K562 (cell line): ENCODE results near the gene RCOR1. TPM values are rescaled to one million over a fixed set of nuclear protein-coding genes. Genes with fewer than 3 reads are reported as not detected.

Source experiments
- ATAC-seq: fragments of 200-7000 bp; cut with Tn5 transposase; 3 replicates; pipeline ENCODE4 v1.9.1; 2020; ENCODE audit warnings: moderate library complexity
- BruUV-seq: library from RNA; stranded (reverse); fragments of 400-500 nt; replicated peaks from 2 replicates; lab custom pipeline; 2021; lab: Mats Ljungman, UMichigan
- CTCF ChIA-PET: fragments of 300-600 bp; formaldehyde crosslinking; extraction: SDS; loops from one replicate; lab custom pipeline; 2021; ENCODE audit warnings: low intra/inter-chr PET ratio; lab: Yijun Ruan, JAX
- POLR2A ChIA-PET: fragments of 300-600, 350-650 bp; sonication (Branson Sonifier 250); formaldehyde crosslinking; extraction: SDS; loops from one replicate; lab custom pipeline; 2021; ENCODE audit warnings: antibody characterized with exemption, inconsistent platforms; lab: Yijun Ruan, JAX
- DNase-seq, 4 experiments: peaks; one replicate each; pipeline versions ENCODE4 v3.0.0 to v3.0.0-alpha.2; 2011 to 2018; ENCODE audit warnings: low spot score in 3 of 4, mixed read lengths in 3 of 4; ENCODE audit errors: extremely low read depth in 1 of 4
- FAIRE-seq: peaks from 2 replicates; lab custom pipeline; 2011; peaks lifted over from hg19 to GRCh38; lab: Jason Lieb, UNC
- H2AFZ ChIP-seq: 2 replicates; pipeline ENCODE4 v1.6.0; 2011; ENCODE audit warnings: low read depth, low read length, control low read depth, inconsistent platforms
- H3K27ac ChIP-seq: fragments of 200-600 bp; 3 replicates; pipeline ENCODE4 v1.8.0; 2011; ENCODE audit warnings: low read depth, mild to moderate bottlenecking, control low read depth, inconsistent platforms, low read length, moderate library complexity, mixed read lengths; ENCODE audit errors: extremely low read depth
- H3K27me3 ChIP-seq, 2 experiments: fragments of 300-600 bp in 1 of 2; 2 replicates in 1 of 2; 3 replicates in 1 of 2; pipeline versions ENCODE4 v1.6.0 to v1.8.0; 2011; ENCODE audit warnings: inconsistent platforms in 2 of 2, low read length in 2 of 2, mild to moderate bottlenecking in 1 of 2, mixed read lengths in 1 of 2, moderate library complexity in 1 of 2; ENCODE audit not compliant: control insufficient read depth in 2 of 2, insufficient read depth in 2 of 2
- H3K36me3 ChIP-seq: fragments of 300-600 bp; 3 replicates; pipeline ENCODE4 v1.8.0; 2011; ENCODE audit warnings: mild to moderate bottlenecking, low read length, inconsistent platforms; ENCODE audit not compliant: control insufficient read depth, insufficient read depth
- H3K4me1 ChIP-seq, 2 experiments: fragments of 200-600 bp in 1 of 2; replicated peaks in 1 of 2; 2 replicates in 1 of 2; 3 replicates in 1 of 2; pipeline versions ENCODE4 v1.5.1 to v1.8.0; 2011; ENCODE audit warnings: inconsistent platforms in 2 of 2, low read length in 2 of 2, mild to moderate bottlenecking in 1 of 2, mixed read lengths in 1 of 2, moderate library complexity in 1 of 2; ENCODE audit not compliant: control insufficient read depth in 2 of 2, insufficient read depth in 2 of 2
- H3K4me2 ChIP-seq: 2 replicates; pipeline ENCODE4 v1.6.1; 2011; ENCODE audit warnings: low read length, control low read depth, inconsistent platforms, mixed read lengths; ENCODE audit not compliant: insufficient read depth
- H3K4me3 ChIP-seq: fragments of 200-600 bp; sonication (generic), shearing (Covaris generic); 2 replicates; pipeline ENCODE4 v1.5.1; 2016; ENCODE audit warnings: control low read depth, inconsistent platforms
- H3K79me2 ChIP-seq: fragments of 200-600 bp; 3 replicates; pipeline ENCODE4 v1.8.0; 2011; ENCODE audit warnings: low read length, inconsistent platforms; ENCODE audit not compliant: control insufficient read depth, insufficient read depth
- H3K9ac ChIP-seq, 2 experiments: 2 replicates each; pipeline versions ENCODE4 v1.6.0 to v1.6.1; 2011; ENCODE audit warnings: low read depth in 2 of 2, low read length in 2 of 2, control low read depth in 1 of 2, inconsistent platforms in 1 of 2, mild to moderate bottlenecking in 1 of 2, mixed read lengths in 1 of 2; ENCODE audit not compliant: insufficient read depth in 1 of 2
- H3K9me1 ChIP-seq: one replicate; pipeline ENCODE4 v1.6.0; 2011; ENCODE audit warnings: inconsistent platforms, mild to moderate bottlenecking, low read length, moderate library complexity; ENCODE audit not compliant: control insufficient read depth, insufficient read depth
- H3K9me3 ChIP-seq: replicated peaks from 2 replicates; pipeline ENCODE4 v1.5.1; 2011; ENCODE audit warnings: low read depth, low read length, inconsistent platforms; ENCODE audit not compliant: control insufficient read depth, insufficient read depth
- H4K20me1 ChIP-seq: replicated peaks from 2 replicates; pipeline ENCODE4 v1.6.1; 2011; ENCODE audit warnings: low read length, inconsistent platforms, mixed read lengths; ENCODE audit not compliant: control insufficient read depth, insufficient read depth
- BRD9 ChIP-seq: fragments of 450-650 bp; IDR thresholded peaks from 2 replicates; pipeline ENCODE4 v1.6.1; 2018; ENCODE audit warnings: low read depth; ENCODE audit not compliant: partially characterized antibody
- DDX20 ChIP-seq: fragments of 450-650 bp; IDR thresholded peaks from 2 replicates; pipeline ENCODE4 v1.6.1; 2016; ENCODE audit warnings: missing genetic modification characterization, low read depth, mild to moderate bottlenecking, missing compliant biosample characterization, moderate library complexity
- DLX4 ChIP-seq: fragments of 250-450 bp; sonication (Bioruptor Pico); IDR thresholded peaks from 2 replicates; pipeline ENCODE4 v1.6.1; 2021; ENCODE audit warnings: mild to moderate bottlenecking
- DNMT1 ChIP-seq: fragments of 450-650 bp; IDR thresholded peaks from 2 replicates; pipeline ENCODE4 v1.6.1; 2016; ENCODE audit warnings: antibody characterized with exemption, mild to moderate bottlenecking
- MBD1 ChIP-seq: fragments of 250-450 bp; sonication (Bioruptor Pico); IDR thresholded peaks from 2 replicates; pipeline ENCODE4 v1.8.0; 2022; ENCODE audit warnings: inconsistent platforms
- MYNN ChIP-seq, 2 experiments: sonication (generic); formaldehyde crosslinking in 1 of 2; IDR thresholded peaks; 2 replicates each; pipeline versions ENCODE4 v1.5.0 to v1.6.1; 2016 to 2020; ENCODE audit warnings: antibody characterized with exemption in 1 of 2, missing genetic modification reagents in 1 of 2
- ZBTB43 ChIP-seq: sonication (generic); formaldehyde crosslinking; IDR thresholded peaks from 2 replicates; pipeline ENCODE4 v1.8.0; 2023; ENCODE audit warnings: mild to moderate bottlenecking, missing genetic modification reagents
- ZC3H11A ChIP-seq: IDR thresholded peaks from 2 replicates; pipeline ENCODE4 v1.6.1; 2012; ENCODE audit warnings: low read depth, low read length, improper control_type of control experiment
- ZNF717 ChIP-seq: fragments of 250-450 bp; sonication (Bioruptor Pico); IDR thresholded peaks from 2 replicates; pipeline ENCODE4 v1.5.0; 2021
- WGBS: fragments of 100-300 bp; shearing (Covaris generic); methylation state at CpG from one replicate; pipeline ENCODE4 v1.1.6; 2016; ENCODE audit warnings: low coverage, mixed read lengths; ENCODE audit not compliant: insufficient coverage; ENCODE audit errors: missing lambda C conversion rate; 5-methylcytosine and 5-hydroxymethylcytosine counted together
- in situ Hi-C: fragments of 300-500 bp; cut with MboI; formaldehyde crosslinking; loops from 4 replicates; pipeline ENCODE4 v1.15.0; 2018; ENCODE audit warnings: inconsistent platforms, mixed read lengths
- intact Hi-C: fragments of 100-400 bp; cut with micrococcal nuclease; formaldehyde crosslinking; loops from 2 replicates; pipeline ENCODE4 v1.14.2; 2022
- polyA plus RNA-seq, 8 experiments: library from polyadenylated mRNA; depleted of rRNA in 4 of 8; stranded (reverse) in 5 of 8; unstranded in 3 of 8; fragments of >200 nt; fragmentation: Nextera tagmentation in 2 of 8; fragmentation: Illumina TruSeq in 1 of 8; extraction: Ambion mirVana in 2 of 8; extraction: Trizol in 1 of 8; gene quantifications; 2 replicates each; pipeline versions ENCODE4 v1.2.1 to v1.2.3, GENCODE V29; 2011 to 2014; ENCODE audit warnings: inconsistent platforms in 1 of 8, missing spikeins in 1 of 8
- total RNA-seq, 7 experiments: library from RNA; depleted of rRNA in 6 of 7; stranded (reverse); fragments of >200 nt in 6 of 7; fragmentation: Illumina TruSeq in 2 of 7; extraction: Trizol in 2 of 7; gene quantifications; 2 replicates each; pipeline versions ENCODE4 v1.2.1 to v1.2.3, GENCODE V29; 2011 to 2021; ENCODE audit warnings: low replicate concordance in 1 of 7

The RCOR1 gene
- total and polyA plus RNA-seq, 9 of the 15 experiments (the other 6 are each of a cell fraction or from before 2014, with no cell fraction given), result 8.5 to 47.9 (median 20.9) TPM

GRCh38 chr14:102711946-102712345, 119.5 kb downstream of the RCOR1 start:
- H3K4me2 ChIP-seq, result no peak overlapping the region
- no peak for FAIRE-seq

More at GRCh38 chr14:102711946-102712345, 119.5 kb downstream of the RCOR1 start:
- POLR2A ChIA-PET, result interaction anchor here (0.7 kb wide), 1 partner anchor 225 kb away, joined by 3 read pairs; no protein-coding TSS in a partner anchor
- CTCF ChIA-PET, result no interaction called here
- BruUV-seq, result no TSS peak
- H3K4me1 ChIP-seq, result no peaks in the 10 kb centered on the region
- DNase-seq, result no peak
- H3K9ac ChIP-seq, result no peak overlapping the region
- H3K36me3 ChIP-seq, result peaks cover 76% of the 10 kb centered on the region
- no peaks in the 10 kb centered on the region for H4K20me1 ChIP-seq
- no peak overlapping the region for H3K4me3 ChIP-seq
- TF ChIP-seq DNMT1 (no peak), MYNN (IDR thresholded peaks at IDR 0.05) (no peak), MYNN (CRISPR knock-in tag; IDR thresholded peaks at IDR 0.05) (no peak), DDX20 (no peak), BRD9 (no peak), MBD1 (no peak), DLX4 (CRISPR knock-in tag) (no peak), ZBTB43 (CRISPR knock-in tag) (no peak), ZC3H11A (no peak), ZNF717 (CRISPR knock-in tag) (no peak)
- no peak for ATAC-seq
- in situ Hi-C loops, result no loop called here
- H3K27ac ChIP-seq, result no peak overlapping the region
- intact Hi-C loops, result no loop called here
- H3K27me3 ChIP-seq, result no peaks in the 10 kb centered on the region
- no peaks in the 10 kb centered on the region for H3K9me3 ChIP-seq
- no peaks in the 10 kb centered on the region for H3K9me1 ChIP-seq
- WGBS, result 86% methylated on average over 3 of the region's 3 CpGs
- no peak overlapping the region for H2AFZ ChIP-seq
- H3K79me2 ChIP-seq, result peaks cover 12% of the 10 kb centered on the region; the same call in 1 of the 3 replicates
